Osteoblast (primary cell): Measurements from ENCODE around the gene LRMDA. TPM values are rescaled to one million over a fixed set of nuclear protein-coding genes. Genes with fewer than 3 reads are reported as not detected.

Experiments used
- DNase-seq: peaks from one replicate; pipeline ENCODE4 v3.0.0; 2011; ENCODE audit warnings: low spot score, mixed read lengths; ENCODE audit not compliant: insufficient read length; ENCODE audit errors: missing footprints
- H2AFZ ChIP-seq: 2 replicates; pipeline ENCODE4 v1.6.0; 2011; ENCODE audit warnings: mild to moderate bottlenecking, low read length
- H3K27ac ChIP-seq: 2 replicates; pipeline ENCODE4 v1.5.1; 2011; ENCODE audit warnings: mild to moderate bottlenecking, low read depth, low read length, moderate library complexity
- H3K27me3 ChIP-seq: 2 replicates; pipeline ENCODE4 v1.6.0; 2012; ENCODE audit warnings: mild to moderate bottlenecking, control low read depth, inconsistent platforms, low read length, moderate library complexity; ENCODE audit not compliant: insufficient read depth
- H3K36me3 ChIP-seq: 2 replicates; pipeline ENCODE4 v1.5.1; 2011; ENCODE audit warnings: mild to moderate bottlenecking, low read length, control low read depth, moderate library complexity; ENCODE audit not compliant: insufficient read depth
- H3K4me1 ChIP-seq: 2 replicates; pipeline ENCODE4 v1.5.1; 2011; ENCODE audit warnings: mild to moderate bottlenecking, low read length, control low read depth, moderate library complexity; ENCODE audit not compliant: insufficient read depth
- H3K4me2 ChIP-seq: 2 replicates; pipeline ENCODE4 v1.6.0; 2011; ENCODE audit warnings: mild to moderate bottlenecking, low read length; ENCODE audit not compliant: insufficient read depth
- H3K4me3 ChIP-seq: fragments of 200-600 bp; sonication (generic); 3 replicates; pipeline ENCODE4 v1.5.1; 2012; ENCODE audit warnings: mild to moderate bottlenecking, low read length, inconsistent platforms; ENCODE audit not compliant: insufficient read depth
- H3K79me2 ChIP-seq: 2 replicates; pipeline ENCODE4 v1.6.0; 2012; ENCODE audit warnings: mild to moderate bottlenecking, low read length, control low read depth, inconsistent platforms; ENCODE audit not compliant: insufficient read depth
- H3K9me3 ChIP-seq: 2 replicates; pipeline ENCODE4 v1.5.1; 2011; ENCODE audit warnings: low read depth, low read length, control low read depth
- H4K20me1 ChIP-seq: 2 replicates; pipeline ENCODE4 v1.6.0; 2012; ENCODE audit warnings: mild to moderate bottlenecking, low read length, control low read depth; ENCODE audit not compliant: insufficient read depth
- total RNA-seq: library from RNA; depleted of rRNA; stranded (reverse); fragments of >200 nt; gene quantifications from 2 replicates; pipeline ENCODE4 v1.2.3, GENCODE V29; 2012
- TF ChIP-seq, protein P1 (sequence below): IDR thresholded peaks from 2 replicates; pipeline ENCODE4 v1.5.1; 2011; ENCODE audit warnings: mild to moderate bottlenecking, low read depth, low read length, moderate library complexity; ENCODE audit errors: extremely low read depth

The LRMDA gene
- total RNA-seq, 1 donor: 18.5 TPM

DNA sequence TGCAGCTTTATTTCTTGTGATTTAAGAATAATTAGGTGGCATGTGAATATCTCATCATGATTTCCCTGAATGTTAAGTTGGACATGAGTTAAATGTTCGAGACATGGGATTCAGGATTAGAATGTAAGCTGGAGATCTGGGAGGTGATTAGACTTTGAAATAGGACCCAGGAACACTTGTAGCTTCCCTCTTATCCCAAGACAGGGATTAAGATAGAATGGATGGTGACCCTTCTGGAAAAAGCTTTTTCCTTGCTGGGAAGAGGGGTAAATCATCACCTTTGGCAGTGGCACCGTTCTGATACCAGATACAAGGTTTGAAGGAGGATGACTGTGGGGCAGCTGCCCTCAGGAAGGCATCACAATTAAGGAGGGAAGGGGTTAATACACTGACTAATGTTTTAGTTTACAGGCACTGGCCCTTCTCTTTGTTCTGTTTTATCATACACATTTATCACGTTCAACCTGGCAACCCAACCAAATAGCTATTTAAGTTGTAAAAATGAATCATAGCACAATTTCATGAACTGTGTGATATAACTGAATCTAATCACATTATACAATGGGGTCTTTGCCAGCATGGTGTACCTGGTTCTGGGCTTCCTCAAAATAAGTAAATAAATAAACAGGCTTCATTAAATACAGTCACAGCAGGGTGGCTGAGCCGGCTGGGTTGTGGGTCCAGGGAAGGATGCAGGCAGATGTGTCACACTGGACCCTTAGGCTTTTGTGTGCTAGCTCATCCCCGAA, 212.7 kb downstream of the LRMDA start:
- H3K4me3 ChIP-seq: no peak overlapping the region
- no peaks in the 10 kb centered on the region for H4K20me1 ChIP-seq
- peaks cover 12% of the 10 kb centered on the region for H3K27me3 ChIP-seq
- H3K27ac ChIP-seq: no peak overlapping the region
- H3K79me2 ChIP-seq: no peaks in the 10 kb centered on the region
- no peak for DNase-seq
- no peak overlapping the region for H2AFZ ChIP-seq
- H3K36me3 ChIP-seq: no peaks in the 10 kb centered on the region
- H3K4me1 ChIP-seq: no peaks in the 10 kb centered on the region
- no peaks in the 10 kb centered on the region for H3K9me3 ChIP-seq
- H3K4me2 ChIP-seq: no peak overlapping the region
- TF ChIP-seq, protein P1, sequence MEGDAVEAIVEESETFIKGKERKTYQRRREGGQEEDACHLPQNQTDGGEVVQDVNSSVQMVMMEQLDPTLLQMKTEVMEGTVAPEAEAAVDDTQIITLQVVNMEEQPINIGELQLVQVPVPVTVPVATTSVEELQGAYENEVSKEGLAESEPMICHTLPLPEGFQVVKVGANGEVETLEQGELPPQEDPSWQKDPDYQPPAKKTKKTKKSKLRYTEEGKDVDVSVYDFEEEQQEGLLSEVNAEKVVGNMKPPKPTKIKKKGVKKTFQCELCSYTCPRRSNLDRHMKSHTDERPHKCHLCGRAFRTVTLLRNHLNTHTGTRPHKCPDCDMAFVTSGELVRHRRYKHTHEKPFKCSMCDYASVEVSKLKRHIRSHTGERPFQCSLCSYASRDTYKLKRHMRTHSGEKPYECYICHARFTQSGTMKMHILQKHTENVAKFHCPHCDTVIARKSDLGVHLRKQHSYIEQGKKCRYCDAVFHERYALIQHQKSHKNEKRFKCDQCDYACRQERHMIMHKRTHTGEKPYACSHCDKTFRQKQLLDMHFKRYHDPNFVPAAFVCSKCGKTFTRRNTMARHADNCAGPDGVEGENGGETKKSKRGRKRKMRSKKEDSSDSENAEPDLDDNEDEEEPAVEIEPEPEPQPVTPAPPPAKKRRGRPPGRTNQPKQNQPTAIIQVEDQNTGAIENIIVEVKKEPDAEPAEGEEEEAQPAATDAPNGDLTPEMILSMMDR: no peak

DNA sequence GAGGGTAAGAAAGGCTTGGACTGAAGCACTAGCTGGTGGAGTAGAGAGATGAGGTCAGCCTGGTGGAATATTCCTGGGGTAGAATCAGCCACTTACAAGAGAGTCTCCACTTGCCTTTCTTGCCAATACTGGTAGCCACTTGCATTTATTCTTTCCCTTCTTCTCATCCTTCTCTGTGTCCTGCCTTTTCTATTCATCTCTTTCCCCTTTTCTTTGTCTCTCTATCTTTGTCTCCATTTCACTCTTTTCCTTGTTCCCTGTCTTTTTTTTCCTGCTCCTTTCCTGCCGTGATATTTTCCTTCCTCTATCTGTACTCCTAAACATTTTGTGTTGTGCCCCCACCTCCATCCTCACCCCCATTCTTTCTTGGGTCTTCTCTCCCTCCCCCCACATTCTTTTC, 214.3 kb downstream of the LRMDA start:
- H4K20me1 ChIP-seq: no peaks in the 10 kb centered on the region
- no peaks in the 10 kb centered on the region for H3K9me3 ChIP-seq
- H3K27ac ChIP-seq: no peak overlapping the region
- no peaks in the 10 kb centered on the region for H3K79me2 ChIP-seq
- DNase-seq: no peak
- no peaks in the 10 kb centered on the region for H3K4me1 ChIP-seq
- no peak overlapping the region for H3K4me2 ChIP-seq
- H2AFZ ChIP-seq: no peak overlapping the region
- TF ChIP-seq, protein P1: no peak
- H3K27me3 ChIP-seq: peaks cover 9% of the 10 kb centered on the region
- no peaks in the 10 kb centered on the region for H3K36me3 ChIP-seq
- no peak overlapping the region for H3K4me3 ChIP-seq

DNA sequence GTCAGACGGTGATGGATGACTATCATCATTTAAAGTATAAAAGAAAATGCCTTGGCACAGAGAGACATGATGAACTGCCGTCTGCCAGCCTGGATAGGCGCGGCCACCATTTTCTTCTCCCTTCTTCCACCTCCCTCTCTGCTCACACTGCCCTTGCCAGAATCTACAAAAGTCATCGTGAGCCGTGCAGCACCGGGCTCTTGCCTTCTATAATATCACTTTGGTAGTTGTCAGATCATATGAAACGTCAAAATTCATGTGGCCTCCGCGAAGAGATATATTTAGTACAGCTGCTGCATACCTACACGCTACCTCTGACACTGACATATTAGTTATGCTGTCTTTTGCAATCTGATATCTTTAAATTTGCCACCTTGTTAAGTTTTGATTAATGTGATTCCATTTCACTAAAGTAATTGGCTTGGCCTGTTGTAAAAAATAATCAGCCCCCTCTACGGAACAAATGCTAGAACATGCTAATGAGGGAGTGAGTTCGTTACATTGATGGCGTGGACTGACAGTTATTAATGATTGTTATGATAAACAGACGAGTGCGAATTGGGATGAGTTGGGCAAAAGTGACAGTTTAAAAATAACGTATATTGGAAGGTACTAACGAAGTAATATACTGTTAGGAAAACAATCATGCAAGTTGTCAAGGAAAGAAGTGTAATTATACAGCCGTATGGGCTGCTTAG, 214.9 kb downstream of the LRMDA start:
- Histone ChIP-seq H3K27ac (no peak overlapping the region), H3K79me2 (no peaks in the 10 kb centered on the region), H3K27me3 (peaks cover 9% of the 10 kb centered on the region), H3K9me3 (no peaks in the 10 kb centered on the region), H3K4me2 (no peak overlapping the region), H3K36me3 (no peaks in the 10 kb centered on the region), H3K4me3 (no peak overlapping the region), H3K4me1 (no peaks in the 10 kb centered on the region), H2AFZ (no peak overlapping the region), H4K20me1 (no peaks in the 10 kb centered on the region)
- DNase-seq: no peak
- TF ChIP-seq, protein P1: no peak

DNA sequence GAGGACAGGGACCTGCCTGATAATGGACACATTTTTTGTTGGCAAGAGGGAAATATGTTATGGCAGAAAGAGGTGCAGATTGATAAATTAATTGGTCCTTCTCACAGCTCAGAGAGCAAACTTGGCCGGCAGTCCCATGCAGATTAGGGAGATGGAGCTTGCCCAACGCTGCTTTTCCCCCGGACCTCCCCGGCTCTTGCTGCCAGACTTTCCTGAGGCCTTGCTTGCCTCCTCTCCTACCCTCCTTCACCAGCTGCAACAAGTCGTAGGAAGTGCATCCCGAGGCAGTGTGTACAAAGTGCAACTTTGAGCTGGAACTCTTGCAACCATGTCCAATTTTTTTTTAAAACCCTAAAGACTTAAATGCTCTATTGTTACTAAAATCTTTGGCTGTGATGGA, 215.5 kb downstream of the LRMDA start:
- Histone ChIP-seq H4K20me1 (no peaks in the 10 kb centered on the region), H2AFZ (no peak overlapping the region), H3K27me3 (peaks cover 7% of the 10 kb centered on the region), H3K27ac (no peak overlapping the region), H3K4me2 (no peak overlapping the region), H3K36me3 (no peaks in the 10 kb centered on the region), H3K4me3 (no peak overlapping the region), H3K79me2 (no peaks in the 10 kb centered on the region), H3K4me1 (no peaks in the 10 kb centered on the region), H3K9me3 (no peaks in the 10 kb centered on the region)
- no peak for DNase-seq
- TF ChIP-seq, protein P1: no peak
